HG02763 (cell line): ENCODE data around the gene KPNA5.

Experiments
- ATAC-seq: cut with Tn5 transposase; IDR thresholded peaks from one replicate; pipeline ENCODE4 v1.9.1; 2021; ENCODE audit warnings: mild to moderate bottlenecking, moderate library complexity; ENCODE audit not compliant: unreplicated experiment

KPNA5 gene

DNA sequence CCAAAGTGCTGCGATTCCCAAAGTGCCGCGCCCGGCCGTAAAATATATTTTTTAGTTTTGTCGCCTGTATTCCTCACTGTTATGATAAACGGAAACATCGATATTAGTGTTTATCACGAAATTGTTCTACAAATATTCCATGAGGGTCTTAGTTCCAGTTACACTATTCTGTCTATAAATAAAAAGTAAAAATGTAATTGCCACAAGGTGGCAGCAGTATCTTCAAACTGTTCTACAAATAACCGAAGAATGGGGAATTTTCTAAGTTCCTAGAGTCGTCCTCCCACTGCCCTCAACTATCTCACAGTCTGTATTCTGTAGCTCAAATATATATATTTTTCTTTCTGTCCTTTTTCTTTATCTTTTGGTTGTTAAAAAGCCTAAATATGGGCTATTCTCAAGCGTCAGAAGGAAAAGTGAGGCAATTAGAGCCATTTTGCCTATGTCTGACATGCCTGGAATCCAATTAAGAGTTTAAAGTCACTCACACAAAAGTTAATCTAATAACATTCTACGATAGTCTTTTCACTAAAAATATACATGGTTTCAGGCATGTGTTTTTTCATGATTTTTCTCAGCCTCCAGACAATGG lies 98.7 kb downstream of the KPNA5 start:
- no peak for ATAC-seq

DNA sequence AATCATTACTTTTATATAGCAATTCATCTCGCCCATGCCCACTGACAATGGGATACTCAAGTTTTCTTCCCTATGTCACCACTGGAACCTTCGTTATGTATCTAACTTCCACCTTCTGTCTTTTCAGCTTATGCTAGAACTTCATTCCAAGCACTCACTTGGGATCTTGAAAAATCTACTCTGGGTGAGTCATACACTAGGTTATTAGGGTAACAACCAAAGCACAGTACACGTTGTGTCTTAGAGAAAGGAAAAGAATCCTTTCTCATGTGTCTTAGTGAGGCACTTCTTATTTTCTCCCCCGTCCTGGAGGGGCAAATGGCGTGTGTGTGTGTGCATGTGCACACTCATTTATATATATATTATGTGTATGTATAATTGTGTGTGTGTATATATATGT lies 102.8 kb downstream of the KPNA5 start:
- no peak for ATAC-seq
